Upper lobe of left lung (tissue), 4 donors: Measurements from ENCODE around the gene LTB.

Experiments
- POLR2A ChIP-seq, 4 donors: fragments of 450-650 bp; IDR thresholded peaks; one replicate each; pipeline ENCODE4 v1.5.1; 2016 to 2017; ENCODE audit warnings: antibody characterized with exemption in 4 of 4, mild to moderate bottlenecking in 2 of 4
- POLR2AphosphoS5 ChIP-seq, 2 donors: sonication (generic); formaldehyde crosslinking; IDR thresholded peaks; one replicate each; pipeline ENCODE4 v1.5.1; 2017; ENCODE audit warnings: antibody characterized with exemption in 2 of 2
- TF ChIP-seq, protein P1 (sequence below), 6 experiments: fragments of 450-650 bp in 4 of 6; fragments of 200-600 bp in 2 of 6; sonication (generic) in 2 of 6; IDR thresholded peaks; one replicate each; pipeline ENCODE4 v1.5.1; 2016 to 2019; ENCODE audit warnings: antibody characterized with exemption in 6 of 6

DNA sequence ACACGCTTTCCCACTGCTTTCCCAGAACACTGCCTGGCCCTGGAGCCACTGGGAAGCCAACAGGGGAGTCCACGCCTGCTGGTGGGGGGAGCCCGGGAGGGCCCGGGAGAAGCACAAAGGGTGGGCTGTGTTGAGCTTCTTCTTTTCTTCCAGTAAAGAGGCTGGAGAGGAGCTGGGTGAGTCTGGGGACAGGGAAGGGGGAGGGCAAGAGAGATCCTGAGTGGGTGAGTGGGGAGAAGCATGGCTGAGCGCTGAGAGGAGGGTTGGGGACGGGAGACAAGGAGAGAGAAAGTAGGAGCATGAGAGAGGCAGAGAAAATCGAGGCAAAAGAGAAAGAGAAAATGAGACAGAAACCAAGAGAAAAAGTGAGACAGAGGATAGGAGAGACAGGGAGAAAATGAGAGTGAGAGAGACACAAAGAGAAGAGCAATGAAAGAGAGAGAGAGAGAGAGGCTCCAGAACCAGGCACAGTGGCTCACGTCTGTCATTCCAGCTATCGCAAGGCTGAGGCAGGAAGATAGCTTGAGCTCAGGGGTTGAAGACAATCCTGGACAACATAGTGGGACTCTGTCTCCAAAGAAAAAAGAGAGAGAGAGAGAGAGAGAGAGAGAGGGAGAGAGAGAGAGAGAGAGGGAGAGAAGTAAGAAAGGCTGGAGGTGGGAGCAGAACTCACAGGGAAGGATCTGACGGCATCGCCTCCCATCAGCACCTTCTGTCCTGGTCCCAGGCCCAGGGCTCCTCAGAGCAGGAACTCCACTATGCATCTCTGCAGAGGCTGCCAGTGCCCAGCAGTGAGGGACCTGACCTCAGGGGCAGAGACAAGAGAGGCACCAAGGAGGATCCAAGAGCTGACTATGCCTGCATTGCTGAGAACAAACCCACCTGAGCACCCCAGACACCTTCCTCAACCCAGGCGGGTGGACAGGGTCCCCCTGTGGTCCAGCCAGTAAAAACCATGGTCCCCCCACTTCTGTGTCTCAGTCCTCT lies 5.9 kb upstream of the LTB start:
- TF ChIP-seq POLR2A (IDR thresholded peaks at IDR 0.05) (no peak), POLR2AphosphoS5 (IDR thresholded peaks at IDR 0.05) (no peak)
- TF ChIP-seq, protein P1, sequence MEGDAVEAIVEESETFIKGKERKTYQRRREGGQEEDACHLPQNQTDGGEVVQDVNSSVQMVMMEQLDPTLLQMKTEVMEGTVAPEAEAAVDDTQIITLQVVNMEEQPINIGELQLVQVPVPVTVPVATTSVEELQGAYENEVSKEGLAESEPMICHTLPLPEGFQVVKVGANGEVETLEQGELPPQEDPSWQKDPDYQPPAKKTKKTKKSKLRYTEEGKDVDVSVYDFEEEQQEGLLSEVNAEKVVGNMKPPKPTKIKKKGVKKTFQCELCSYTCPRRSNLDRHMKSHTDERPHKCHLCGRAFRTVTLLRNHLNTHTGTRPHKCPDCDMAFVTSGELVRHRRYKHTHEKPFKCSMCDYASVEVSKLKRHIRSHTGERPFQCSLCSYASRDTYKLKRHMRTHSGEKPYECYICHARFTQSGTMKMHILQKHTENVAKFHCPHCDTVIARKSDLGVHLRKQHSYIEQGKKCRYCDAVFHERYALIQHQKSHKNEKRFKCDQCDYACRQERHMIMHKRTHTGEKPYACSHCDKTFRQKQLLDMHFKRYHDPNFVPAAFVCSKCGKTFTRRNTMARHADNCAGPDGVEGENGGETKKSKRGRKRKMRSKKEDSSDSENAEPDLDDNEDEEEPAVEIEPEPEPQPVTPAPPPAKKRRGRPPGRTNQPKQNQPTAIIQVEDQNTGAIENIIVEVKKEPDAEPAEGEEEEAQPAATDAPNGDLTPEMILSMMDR (IDR thresholded peaks at IDR 0.05), result no peak
